ENCODE data around the gene HOXD8. TPM values are rescaled to one million over a fixed set of nuclear protein-coding genes. Genes with fewer than 3 reads are reported as not detected.

The HOXD8 gene
- polyA plus RNA-seq, 1 donor = 40.0 TPM

DNA sequence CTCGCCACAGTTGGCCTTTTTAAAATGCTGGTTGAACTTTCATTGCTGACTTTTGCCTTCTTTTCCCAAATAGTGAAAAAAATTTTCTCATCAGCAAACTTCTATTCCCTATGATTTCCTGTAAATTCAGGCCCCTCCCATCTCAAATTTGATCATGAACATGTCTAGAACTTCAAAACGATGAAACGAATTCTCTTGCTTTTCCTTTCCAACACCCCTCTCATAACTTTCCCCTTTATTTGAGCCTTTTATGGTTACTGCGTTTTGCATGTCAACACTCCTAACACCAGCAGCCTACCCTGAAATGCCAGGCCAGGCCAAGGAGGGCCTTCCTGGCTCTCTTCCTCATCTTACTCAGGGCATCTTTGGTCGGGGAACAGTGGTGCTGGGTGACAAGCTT is 38.6 kb upstream of the HOXD8 start:
- no peak for DNase-seq (ENCODE audit: low read depth)

DNA sequence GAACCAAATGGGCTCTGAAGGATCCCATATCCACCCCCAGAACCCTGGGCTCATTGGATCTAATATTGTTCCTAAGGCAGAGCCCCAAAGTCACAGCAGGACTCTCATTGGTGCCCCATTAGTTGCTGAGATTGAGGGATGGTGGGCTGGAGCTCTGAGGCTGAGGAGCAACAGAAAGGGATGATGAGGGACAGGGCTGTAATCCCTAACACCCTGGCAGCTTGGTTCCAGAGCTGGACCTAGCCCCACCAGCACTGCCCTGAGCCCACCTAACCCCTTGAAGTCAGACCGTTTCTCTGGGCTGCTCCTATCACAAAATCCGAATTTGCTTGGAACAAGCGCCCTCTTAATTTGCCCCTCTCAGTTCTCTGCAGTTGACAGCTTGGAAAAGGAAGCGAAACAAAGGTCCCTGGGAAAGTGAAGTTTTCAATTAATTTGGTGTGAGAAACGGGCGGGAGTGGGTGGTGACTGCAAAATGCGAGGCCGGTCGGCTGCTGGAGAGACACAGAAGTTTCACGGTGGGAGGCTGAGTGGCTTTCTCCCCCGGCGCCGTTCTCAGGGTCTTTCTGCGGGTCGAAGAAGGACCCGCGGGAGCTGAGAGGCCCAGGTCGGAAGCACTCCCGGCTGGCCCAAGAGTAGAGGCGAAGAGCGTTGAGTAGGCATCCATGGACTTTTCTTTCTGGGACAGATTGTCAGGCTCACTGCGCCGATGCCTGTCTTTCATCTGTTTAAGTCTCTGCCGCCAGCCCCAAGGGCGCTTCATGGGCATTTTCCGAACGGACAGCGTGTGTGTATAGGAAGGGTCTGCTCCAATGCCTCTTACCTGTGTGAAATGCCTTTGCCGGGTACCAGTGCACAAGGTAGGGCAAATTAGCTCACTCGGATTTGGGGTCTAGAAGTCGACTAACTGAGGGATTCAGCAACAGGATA is 37.9 kb upstream of the HOXD8 start:
- DNase-seq (ENCODE audit: low read depth) = no peak

DNA sequence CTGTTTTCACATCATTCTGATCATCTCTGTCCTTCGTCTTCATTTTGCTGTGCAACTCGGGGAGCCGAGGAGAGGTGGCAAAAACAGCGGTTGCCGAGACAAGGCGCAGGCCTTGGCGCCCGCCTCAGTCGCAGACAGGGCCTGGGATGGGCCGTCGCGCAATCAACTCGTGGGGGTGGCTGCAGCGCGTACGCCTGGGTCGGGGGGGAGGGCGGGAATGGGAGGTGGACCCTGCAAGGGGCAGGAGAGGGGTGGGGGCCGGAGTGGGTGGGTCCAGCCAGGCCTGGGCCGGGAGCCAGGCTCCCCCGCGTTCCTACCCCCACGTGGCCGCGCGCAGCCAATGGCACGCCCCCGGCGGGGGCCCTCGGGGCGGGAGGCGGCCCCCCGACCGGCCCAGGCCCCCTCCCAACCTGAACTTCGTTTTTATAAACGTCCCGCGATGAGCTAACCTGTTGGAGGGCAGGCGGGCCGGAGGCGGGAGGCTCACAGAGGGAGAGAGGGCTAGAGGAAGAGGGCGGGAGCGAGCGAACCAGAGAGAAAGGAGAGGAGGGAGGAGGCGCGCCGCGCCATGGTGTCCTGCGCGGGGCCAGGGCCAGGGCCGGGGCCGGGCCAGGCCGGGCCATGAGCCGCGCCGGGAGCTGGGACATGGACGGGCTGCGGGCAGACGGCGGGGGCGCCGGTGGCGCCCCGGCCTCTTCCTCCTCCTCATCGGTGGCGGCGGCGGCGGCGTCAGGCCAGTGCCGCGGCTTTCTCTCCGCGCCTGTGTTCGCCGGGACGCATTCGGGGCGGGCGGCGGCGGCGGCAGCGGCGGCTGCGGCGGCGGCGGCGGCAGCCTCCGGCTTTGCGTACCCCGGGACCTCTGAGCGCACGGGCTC is 37.0 kb upstream of the HOXD8 start, which contains the start of gene HOXD13:
TSS of gene HOXD13 (plus strand) at position 452 of the 875 bp plus-strand sequence. CDS start at position 622, 170 bp downstream.
- no peak for DNase-seq (ENCODE audit: low read depth)

DNA sequence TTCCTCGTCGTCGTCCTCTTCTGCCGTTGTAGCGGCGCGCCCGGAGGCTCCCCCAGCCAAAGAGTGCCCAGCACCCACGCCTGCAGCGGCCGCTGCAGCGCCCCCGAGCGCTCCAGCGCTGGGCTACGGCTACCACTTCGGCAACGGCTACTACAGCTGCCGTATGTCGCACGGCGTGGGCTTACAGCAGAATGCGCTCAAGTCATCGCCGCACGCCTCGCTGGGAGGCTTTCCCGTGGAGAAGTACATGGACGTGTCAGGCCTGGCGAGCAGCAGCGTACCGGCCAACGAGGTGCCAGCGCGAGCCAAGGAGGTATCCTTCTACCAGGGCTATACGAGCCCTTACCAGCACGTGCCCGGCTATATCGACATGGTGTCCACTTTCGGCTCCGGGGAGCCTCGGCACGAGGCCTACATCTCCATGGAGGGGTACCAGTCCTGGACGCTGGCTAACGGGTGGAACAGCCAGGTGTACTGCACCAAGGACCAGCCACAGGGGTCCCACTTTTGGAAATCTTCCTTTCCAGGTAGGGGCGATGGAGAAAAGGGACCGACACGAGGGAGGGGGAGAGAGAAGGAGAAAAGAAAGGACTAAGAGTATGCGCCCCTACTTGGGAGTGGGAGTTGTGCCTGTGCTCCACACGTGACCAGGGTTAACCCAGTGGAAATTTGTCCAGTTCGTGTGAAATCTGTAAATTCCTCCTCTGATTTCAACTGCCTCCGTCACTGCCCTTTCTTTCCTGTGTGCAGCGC is 36.2 kb upstream of the HOXD8 start:
- DNase-seq (ENCODE audit: low read depth) = no peak

DNA sequence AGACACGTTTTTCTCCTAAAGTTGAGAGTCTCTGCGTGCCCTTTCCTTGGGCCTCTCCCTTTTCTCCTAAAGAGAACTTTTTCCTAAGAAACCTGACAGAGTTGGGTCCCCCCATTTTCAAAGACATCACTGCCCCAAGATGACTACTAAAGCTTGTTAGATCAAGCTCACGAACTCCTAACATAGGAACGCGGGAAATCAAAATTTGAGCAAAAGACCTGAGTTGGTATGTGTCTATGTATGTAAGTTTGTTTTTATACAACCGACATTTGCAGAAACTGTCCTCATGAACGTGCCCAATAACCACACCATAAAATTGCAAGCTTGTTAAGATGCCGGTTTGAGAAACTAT is 35.6 kb upstream of the HOXD8 start:
- no peak for DNase-seq (ENCODE audit: low read depth)

DNA sequence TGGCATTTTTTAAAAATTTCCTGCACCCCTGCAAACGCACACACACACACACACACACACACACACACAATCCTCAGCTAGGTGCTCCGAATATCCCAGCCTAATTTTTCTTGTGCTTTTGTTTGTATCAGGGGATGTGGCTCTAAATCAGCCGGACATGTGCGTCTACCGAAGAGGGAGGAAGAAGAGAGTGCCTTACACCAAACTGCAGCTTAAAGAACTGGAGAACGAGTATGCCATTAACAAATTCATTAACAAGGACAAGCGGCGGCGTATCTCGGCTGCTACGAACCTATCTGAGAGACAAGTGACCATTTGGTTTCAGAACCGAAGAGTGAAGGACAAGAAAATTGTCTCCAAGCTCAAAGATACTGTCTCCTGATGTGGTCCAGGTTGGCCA is 35.2 kb upstream of the HOXD8 start:
- DNase-seq (ENCODE audit: low read depth) = no peak

DNA sequence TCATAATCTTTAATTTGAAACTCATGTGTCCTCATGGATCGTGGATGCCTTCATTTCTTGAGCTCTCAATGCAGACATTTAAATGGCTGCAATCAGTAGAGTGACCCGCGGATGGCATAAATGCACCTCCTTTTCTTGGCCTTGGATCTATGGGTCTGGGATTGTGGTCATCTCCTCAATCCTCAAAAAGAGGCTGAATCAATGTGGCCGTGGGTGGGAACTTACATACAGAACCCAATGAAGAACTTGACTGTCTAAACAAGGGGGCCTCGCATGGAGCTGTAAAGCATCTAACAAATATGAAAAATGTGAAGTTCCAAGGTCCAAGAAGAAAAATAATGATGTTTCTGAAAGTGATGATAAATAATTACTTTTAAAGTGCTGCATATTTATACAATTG is 34.1 kb upstream of the HOXD8 start:
- DNase-seq (ENCODE audit: low read depth) = no peak

DNA sequence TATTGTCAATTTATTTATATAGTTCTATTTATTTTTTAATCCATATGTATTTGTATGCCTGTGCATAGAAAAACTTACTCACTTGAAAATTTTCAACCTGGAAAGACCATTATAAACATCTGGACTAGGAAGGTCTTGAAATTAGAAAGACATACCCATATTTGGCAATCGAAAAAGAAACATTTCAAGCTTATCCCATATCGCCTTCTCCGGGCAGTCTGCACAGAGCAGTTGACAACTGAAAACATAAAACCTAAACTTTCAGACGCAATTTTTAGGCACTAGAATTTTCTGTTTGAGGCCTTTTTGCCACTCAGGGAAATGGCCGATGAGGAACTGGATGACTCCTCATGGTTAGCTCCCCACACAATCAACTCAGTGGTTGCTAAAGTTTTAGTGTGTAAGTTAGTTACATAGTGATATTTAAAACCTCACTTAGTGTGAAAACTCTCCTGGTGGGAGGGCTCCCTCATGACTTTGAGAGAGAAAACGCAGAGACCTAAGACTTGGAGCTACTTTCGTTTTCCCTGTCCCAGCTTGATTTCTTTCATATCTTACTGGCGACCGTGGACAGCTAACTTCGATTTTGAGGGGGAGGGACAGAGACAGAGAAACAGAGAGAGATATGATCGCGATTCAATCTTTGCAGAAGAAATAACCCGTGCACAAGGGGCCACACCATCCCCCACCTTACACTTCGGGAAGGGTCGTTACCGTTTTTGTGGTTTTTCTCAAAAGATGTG is 33.1 kb upstream of the HOXD8 start:
- no peak for DNase-seq (ENCODE audit: low read depth)

DNA sequence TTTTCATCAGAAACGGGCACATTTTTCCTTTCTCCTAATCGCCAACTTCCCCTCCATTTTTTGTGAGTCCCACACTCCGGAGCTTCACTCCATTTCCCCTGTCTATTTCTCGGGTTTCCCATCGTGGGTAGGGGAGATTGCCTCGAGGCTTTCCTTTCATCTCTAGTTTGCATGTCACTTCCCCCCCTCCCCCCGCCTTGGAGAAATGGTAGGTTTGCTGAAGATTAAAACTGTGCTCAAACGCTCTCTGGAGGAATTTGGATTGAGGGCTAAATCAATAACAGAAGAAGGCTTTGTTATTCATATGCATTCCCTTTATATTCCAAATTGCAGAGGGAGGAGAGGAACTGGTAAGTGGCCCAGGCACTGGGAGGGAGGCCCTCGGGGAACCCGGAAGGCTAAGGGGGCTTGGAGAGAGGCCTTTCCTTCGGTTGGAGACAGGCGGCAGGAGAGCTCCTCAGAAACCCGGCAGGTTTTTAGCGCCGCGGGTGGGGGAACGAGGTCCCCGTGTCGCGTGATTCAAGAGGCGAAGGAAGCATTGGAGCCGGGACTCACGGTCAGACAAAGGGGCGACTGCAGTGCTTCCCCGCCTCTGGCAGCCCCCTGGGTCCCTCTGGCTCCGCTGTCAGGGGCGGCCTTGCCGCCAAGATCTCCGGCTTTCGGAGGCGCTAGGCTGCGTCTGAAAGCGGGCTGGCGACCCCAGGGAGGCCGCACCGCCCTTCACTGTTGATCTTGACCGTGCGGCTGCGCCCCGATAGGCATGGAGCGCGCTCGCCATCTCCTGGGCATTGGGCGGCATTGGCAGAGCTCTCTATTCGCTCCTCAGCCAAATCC is 32.3 kb upstream of the HOXD8 start:
- DNase-seq (ENCODE audit: low read depth) = no peak

DNA sequence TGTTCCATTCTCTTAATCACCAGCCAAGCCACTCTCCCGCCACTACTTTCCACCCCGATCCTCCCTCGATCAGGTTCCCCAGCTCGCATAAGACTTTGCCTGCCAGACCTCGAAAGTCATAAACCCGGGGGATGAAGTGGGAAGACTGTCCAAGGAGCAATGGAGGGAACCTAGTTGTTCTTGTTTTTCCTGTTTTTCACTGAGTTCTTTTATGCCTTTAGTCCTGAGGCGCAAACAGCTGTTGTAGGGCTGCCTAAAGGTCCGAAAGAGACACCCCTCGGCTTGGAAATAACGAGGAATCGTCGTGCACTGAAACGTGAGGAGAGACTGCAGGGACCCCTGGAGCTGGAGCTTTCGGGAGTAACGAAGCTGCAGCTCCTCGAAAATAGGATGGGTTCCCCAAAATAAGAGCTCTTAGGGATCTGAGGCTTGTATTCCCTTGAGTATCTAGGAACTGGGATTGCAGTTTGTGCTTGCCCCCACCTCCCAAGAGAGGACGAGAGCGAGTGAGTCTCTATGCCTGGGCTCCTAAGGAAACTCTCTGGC is 31.6 kb upstream of the HOXD8 start:
- no peak for DNase-seq (ENCODE audit: low read depth)

DNA sequence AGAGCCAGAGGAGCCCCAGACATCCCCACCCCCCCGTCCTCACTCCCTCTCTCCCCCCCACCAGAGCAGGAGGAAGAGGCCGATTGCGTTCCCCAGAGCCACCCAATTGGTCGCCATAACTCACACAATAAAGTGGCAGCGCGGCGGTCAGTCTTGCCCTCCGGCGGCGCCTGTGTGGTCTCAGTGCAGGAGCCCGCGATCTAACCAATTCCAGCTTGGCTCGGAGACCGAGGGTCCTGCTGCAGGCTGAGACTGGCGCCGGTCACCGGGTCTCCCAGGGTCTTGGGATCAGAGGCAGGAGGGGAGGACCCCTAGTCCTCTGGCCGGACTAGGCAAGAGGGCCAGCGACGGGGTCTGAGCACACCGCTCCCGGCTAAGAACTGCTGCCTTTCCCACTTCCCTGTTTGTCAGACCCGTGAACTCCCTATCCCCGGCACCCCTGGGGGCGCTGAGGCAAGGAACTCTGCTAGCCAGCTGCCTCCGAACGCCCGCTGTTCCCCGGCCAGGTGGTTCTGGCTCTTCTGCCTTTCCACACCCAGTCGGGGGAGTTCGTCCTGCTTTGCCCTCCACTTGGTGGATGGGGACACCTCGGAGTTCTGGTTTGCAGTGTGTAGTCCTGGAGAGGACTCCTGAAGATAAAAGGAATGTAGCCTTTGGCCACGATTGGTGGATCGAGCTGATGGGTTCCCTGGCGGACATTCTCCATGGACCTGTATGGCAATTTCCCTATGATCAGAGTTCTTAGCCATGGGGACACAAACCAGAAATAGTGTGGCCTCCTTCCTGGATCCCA is 30.9 kb upstream of the HOXD8 start:
- no peak for DNase-seq (ENCODE audit: low read depth)

DNA sequence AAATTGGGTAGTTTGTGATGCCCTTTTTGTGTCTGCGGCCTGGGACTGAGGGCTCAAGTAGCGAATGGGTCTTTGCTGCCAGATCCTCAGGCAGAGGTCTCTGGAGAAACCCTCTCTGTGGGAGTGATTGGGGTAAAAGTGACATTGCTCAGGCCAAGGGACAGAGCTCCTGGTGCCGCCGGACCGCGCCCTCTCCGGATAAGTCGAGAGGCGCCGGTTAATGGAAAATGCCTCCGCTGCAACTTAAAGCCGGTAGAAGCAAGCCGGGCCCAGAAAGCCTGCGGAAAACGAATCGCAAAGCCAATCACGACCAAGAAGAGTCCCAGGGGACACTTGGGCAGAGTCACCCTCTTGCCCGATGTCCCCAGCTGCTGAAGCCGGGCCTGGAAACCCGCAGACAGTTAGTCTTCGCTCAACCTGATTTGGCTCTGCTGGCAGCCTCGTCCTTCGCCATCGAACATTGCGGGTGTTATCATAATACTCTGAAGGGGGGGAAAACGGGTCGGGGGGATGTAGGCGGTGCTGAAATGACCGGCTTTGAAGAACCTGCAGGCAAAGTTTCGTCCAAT is 30.3 kb upstream of the HOXD8 start:
- no peak for DNase-seq (ENCODE audit: low read depth)

DNA sequence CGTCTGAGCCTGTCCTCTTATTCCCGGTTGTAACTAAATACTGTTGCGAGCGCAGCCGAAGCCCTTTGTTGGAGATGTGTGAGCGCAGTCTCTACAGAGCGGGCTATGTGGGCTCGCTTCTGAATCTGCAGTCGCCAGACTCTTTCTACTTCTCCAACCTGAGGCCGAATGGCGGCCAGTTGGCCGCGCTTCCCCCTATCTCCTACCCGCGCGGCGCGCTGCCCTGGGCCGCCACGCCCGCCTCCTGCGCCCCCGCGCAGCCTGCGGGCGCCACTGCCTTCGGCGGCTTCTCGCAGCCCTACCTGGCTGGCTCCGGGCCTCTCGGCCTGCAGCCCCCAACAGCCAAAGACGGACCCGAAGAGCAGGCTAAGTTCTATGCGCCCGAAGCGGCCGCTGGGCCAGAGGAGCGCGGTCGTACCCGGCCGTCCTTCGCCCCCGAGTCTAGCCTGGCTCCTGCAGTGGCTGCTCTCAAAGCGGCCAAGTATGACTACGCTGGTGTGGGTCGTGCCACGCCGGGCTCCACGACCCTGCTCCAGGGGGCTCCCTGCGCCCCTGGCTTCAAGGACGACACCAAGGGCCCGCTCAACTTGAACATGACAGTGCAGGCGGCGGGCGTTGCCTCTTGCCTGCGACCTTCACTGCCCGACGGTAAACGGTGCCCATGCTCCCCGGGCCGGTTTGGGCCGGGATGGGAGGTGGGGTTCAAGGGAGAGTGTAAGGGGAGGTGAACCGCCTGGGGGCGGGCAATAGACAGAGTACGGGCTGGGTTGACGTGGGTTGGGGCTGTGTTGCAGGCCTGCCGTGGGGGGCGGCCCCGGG is 29.6 kb upstream of the HOXD8 start, which contains the start of gene HOXD12:
TSS of gene HOXD12 (plus strand) at position 68 of the 819 bp plus-strand sequence. CDS start at position 75, 7 bp downstream.
- DNase-seq (ENCODE audit: low read depth) = no peak

DNA sequence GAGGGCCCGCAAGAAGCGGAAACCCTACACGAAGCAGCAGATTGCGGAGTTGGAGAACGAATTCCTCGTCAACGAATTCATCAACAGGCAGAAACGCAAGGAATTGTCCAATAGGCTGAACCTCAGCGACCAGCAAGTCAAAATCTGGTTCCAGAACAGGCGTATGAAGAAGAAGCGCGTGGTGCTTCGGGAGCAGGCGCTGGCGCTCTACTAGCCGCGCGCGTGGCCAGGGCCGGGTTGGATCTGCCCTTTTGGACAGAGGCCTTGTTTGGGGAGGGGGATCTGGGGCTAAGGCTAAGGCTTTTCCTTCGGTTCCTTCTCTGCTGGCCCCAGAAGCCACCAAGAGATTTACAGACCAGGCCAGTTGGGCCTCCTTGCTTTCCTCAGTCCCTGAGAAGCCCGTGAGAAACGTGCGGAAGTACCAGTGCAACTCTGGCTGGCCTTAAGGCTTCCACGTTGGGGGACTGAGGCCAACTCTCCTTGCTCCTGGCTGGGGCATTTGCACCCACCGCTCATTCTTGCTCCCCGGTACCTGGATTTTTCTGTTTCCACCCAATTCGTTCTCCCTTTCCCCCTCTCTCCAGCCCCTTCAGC is 28.9 kb upstream of the HOXD8 start:
- DNase-seq (ENCODE audit: low read depth) = no peak

DNA sequence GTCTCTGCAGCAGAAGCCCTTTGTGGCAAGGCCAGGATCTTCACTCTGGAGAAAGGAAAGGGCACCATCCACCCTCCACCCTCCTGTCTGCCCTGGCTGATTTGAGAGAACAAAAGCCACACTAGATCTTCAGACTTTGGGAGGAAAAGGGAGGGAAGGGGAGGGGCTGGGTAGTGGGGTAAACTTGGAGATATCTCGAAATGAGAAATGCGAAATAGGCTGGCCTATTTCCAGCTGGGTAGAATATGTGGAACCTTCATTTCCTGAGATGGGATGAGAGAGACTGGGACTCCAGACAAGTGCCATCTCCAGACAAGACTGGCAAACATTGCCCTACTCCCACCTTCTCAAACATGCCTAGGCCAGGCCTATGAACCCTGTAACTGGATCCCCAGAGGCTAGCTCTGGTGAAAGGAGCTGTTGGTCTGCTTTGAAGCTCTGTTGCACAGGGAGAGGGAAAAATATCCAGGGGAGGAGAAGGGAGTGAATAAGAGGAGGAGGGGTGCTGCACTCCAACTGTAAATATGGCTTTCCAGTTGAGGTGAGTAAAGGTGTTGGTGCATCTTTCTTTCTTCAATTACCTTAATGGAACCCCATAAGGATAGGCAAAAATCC is 28.2 kb upstream of the HOXD8 start:
- DNase-seq (ENCODE audit: low read depth) = no peak

DNA sequence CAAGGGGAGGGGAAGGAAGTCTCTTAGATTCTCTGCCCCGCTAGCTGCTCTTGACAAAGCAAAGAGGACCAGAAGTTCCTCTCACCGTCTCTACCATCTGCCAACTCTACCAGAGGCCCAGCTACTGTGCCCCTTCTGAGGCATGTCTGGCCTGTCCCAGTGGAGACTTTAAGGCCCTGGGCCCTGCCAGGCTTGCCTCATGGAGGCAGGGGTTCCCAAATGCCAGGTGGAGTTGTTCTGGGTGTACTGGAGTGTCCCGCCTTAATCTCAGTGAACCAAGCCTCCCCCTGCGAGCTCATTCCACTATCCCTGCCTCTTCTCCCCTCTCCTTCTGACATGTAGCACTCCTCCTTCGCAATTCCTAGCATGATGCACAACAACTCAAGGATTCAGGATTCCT is 27.7 kb upstream of the HOXD8 start:
- DNase-seq (ENCODE audit: low read depth) = no peak

DNA sequence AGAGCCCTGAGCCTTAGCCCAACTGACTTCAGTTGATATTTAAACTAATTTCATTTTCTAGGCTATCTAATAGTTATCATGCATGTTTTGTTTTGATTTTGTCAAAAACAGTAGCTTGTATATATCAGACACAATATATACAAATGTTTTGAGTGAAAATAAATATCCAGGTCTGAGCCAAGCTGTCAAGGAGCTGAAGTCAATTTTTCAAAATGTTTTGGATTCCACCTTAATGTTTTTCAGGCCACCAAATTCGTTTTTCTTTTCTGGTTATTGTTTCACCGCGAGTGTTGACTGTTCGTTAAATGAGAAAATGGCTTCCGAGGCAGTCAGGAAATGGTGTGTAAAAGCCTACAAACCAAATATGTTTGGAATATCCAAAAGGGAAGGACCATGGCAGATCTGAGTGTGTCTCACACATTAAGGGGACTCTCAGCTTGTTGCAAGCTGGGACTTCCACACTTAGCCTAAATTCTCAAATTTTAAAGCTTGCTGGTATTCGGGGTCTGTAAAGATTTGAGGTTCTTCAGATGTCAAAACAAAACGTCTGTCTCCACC is 27.1 kb upstream of the HOXD8 start:
- DNase-seq (ENCODE audit: low read depth) = no peak
